PC-9 (cell line): Measurements from ENCODE around the gene FOXN3. TPM values are rescaled to one million over a fixed set of nuclear protein-coding genes. Genes with fewer than 3 reads are reported as not detected.

ENCODE experiments used
- BruUV-seq: library from RNA; stranded (reverse); fragments of 400-500 nt; replicated peaks from 2 replicates; lab custom pipeline; 2021; lab: Mats Ljungman, UMichigan
- CTCF ChIA-PET: fragments of 300-600 bp; sonication (Branson Sonifier 250); formaldehyde crosslinking; loops from one replicate; lab custom pipeline; 2022; ENCODE audit warnings: antibody characterized with exemption; lab: Charles Lee
- POLR2A ChIA-PET: fragments of 300-600 bp; sonication (Branson Sonifier 250); formaldehyde crosslinking; loops from one replicate; lab custom pipeline; 2022; ENCODE audit warnings: antibody characterized with exemption; ENCODE audit not compliant: unreplicated experiment; lab: Charles Lee
- DNase-seq, 2 experiments: peaks; one replicate each; pipeline versions ENCODE4 v3.0.0 to v3.0.0-alpha.2; 2015 to 2022; ENCODE audit warnings: mixed read lengths in 1 of 2
- H2AFZ ChIP-seq: fragments of 200-600 bp; sonication (generic); 2 replicates; pipeline ENCODE4 v1.8.1; 2017; ENCODE audit warnings: antibody characterized with exemption
- H3F3A ChIP-seq: fragments of 200-600 bp; sonication (generic); 2 replicates; pipeline ENCODE4 v1.8.1; 2017; ENCODE audit warnings: antibody characterized with exemption, mild to moderate bottlenecking, low read depth; ENCODE audit not compliant: insufficient read depth
- H3K27ac ChIP-seq: fragments of 200-600 bp; sonication (generic); 2 replicates; pipeline ENCODE4 v1.6.1; 2016; ENCODE audit warnings: mixed run types
- H3K27me3 ChIP-seq: fragments of 200-600 bp; sonication (generic); 2 replicates; pipeline ENCODE4 v1.6.1; 2016; ENCODE audit warnings: low read depth, mixed run types; ENCODE audit not compliant: insufficient read depth
- H3K36me3 ChIP-seq: fragments of 200-600 bp; sonication (generic); 2 replicates; pipeline ENCODE4 v1.6.1; 2016; ENCODE audit warnings: low read depth, mixed run types
- H3K4me1 ChIP-seq: fragments of 200-600 bp; sonication (generic); replicated peaks from 2 replicates; pipeline ENCODE4 v1.6.1; 2016; ENCODE audit warnings: mixed run types; ENCODE audit not compliant: insufficient read depth
- H3K4me2 ChIP-seq: fragments of 200-600 bp; sonication (generic); 2 replicates; pipeline ENCODE4 v1.6.1; 2017; ENCODE audit warnings: mixed run types
- H3K4me3 ChIP-seq: fragments of 200-600 bp; sonication (generic); 2 replicates; pipeline ENCODE4 v1.6.1; 2016; ENCODE audit warnings: mixed run types
- H3K79me2 ChIP-seq: fragments of 200-600 bp; sonication (generic); 2 replicates; pipeline ENCODE4 v1.6.1; 2017; ENCODE audit warnings: low read depth, mixed run types
- H3K9me2 ChIP-seq: fragments of 200-600 bp; sonication (generic); 2 replicates; pipeline ENCODE4 v1.8.1; 2017; ENCODE audit warnings: mild to moderate bottlenecking; ENCODE audit not compliant: insufficient read depth
- H3K9me3 ChIP-seq: fragments of 200-600 bp; sonication (generic); 2 replicates; pipeline ENCODE4 v1.8.1; 2016; ENCODE audit warnings: low read depth; ENCODE audit not compliant: insufficient read depth
- H4K20me1 ChIP-seq: fragments of 200-600 bp; sonication (generic); 2 replicates; pipeline ENCODE4 v1.8.1; 2017; ENCODE audit not compliant: insufficient read depth
- CTCF ChIP-seq: fragments of 200-600 bp; sonication (generic); conservative IDR thresholded peaks from 2 replicates; pipeline ENCODE4 v1.6.1; 2017; ENCODE audit warnings: mixed run types, antibody characterized with exemption, mild to moderate bottlenecking, moderate library complexity
- EZH2 ChIP-seq: fragments of 200-600 bp; sonication (generic); IDR thresholded peaks from 2 replicates; pipeline ENCODE4 v1.8.0; 2017; ENCODE audit warnings: antibody characterized with exemption, low read depth
- intact Hi-C: fragments of 100-400 bp; cut with micrococcal nuclease; formaldehyde crosslinking; loops from one replicate; pipeline ENCODE4 v1.10.0; 2022; ENCODE audit not compliant: unreplicated experiment
- total RNA-seq: library from RNA; stranded (reverse); gene quantifications from 2 replicates; pipeline ENCODE4 v1.2.3, GENCODE V29; 2021

Gene FOXN3
- total RNA-seq, 1 experiment from 2014 or later, result 4.2 TPM

- no peak overlapping the region for H2AFZ ChIP-seq
- intact Hi-C loops, result no loop called here
- no peak overlapping the region for H3K27ac ChIP-seq
- no peaks in the 10 kb centered on the region for H3K36me3 ChIP-seq
- H3K4me3 ChIP-seq, result no peak overlapping the region
- peaks cover 22% of the 10 kb centered on the region for H3K27me3 ChIP-seq
- ChIA-PET CTCF (no interaction called here), POLR2A (no interaction called here)
- H3K4me1 ChIP-seq, result no peaks in the 10 kb centered on the region
- no peaks in the 10 kb centered on the region for H3K79me2 ChIP-seq
- BruUV-seq, result no TSS peak
- H4K20me1 ChIP-seq, result no peaks in the 10 kb centered on the region
- no peaks in the 10 kb centered on the region for H3K9me2 ChIP-seq
- no peak overlapping the region for H3K4me2 ChIP-seq
- H3K9me3 ChIP-seq, result no peaks in the 10 kb centered on the region
- no peaks in the 10 kb centered on the region for H3F3A ChIP-seq
- no peak for DNase-seq
- TF ChIP-seq EZH2 (no peak), CTCF (no peak)
These were observed 149.9 kb downstream of the FOXN3 start for GRCh38 chr14:89267163-89267562.

GRCh38 chr14:89266754-89267153 is 150.3 kb downstream of the FOXN3 start:
- CTCF ChIA-PET, result no interaction called here
- H3K9me3 ChIP-seq, result no peaks in the 10 kb centered on the region
- no peaks in the 10 kb centered on the region for H3K79me2 ChIP-seq
- no peak for DNase-seq
- TF ChIP-seq CTCF (no peak), EZH2 (no peak)
- no peaks in the 10 kb centered on the region for H3K9me2 ChIP-seq
- BruUV-seq, result no TSS peak
- POLR2A ChIA-PET, result no interaction called here
- no peaks in the 10 kb centered on the region for H3F3A ChIP-seq
- H3K4me2 ChIP-seq, result no peak overlapping the region
- H3K4me1 ChIP-seq, result no peaks in the 10 kb centered on the region
- peaks cover 23% of the 10 kb centered on the region for H3K27me3 ChIP-seq
- intact Hi-C loops, result no loop called here
- H4K20me1 ChIP-seq, result no peaks in the 10 kb centered on the region
- no peak overlapping the region for H2AFZ ChIP-seq
- H3K4me3 ChIP-seq, result no peak overlapping the region
- H3K27ac ChIP-seq, result no peak overlapping the region
- H3K36me3 ChIP-seq, result no peaks in the 10 kb centered on the region

GRCh38 chr14:89265234-89265633 is 151.8 kb downstream of the FOXN3 start:
- intact Hi-C loops, result no loop called here
- Histone ChIP-seq H3K4me2 (no peak overlapping the region), H3K4me3 (no peak overlapping the region), H3K4me1 (no peaks in the 10 kb centered on the region), H3K27me3 (peaks cover 29% of the 10 kb centered on the region), H3K27ac (no peak overlapping the region), H3K79me2 (no peaks in the 10 kb centered on the region), H3K36me3 (no peaks in the 10 kb centered on the region), H2AFZ (no peak overlapping the region), H3K9me2 (no peaks in the 10 kb centered on the region), H3F3A (no peaks in the 10 kb centered on the region), H3K9me3 (no peaks in the 10 kb centered on the region), H4K20me1 (no peaks in the 10 kb centered on the region)
- CTCF ChIA-PET, result no interaction called here
- DNase-seq, result no peak
- no TSS peak for BruUV-seq
- TF ChIP-seq EZH2, result no peak
- POLR2A ChIA-PET, result no interaction called here

- intact Hi-C loops, result no loop called here
- Histone ChIP-seq H3K9me3 (no peaks in the 10 kb centered on the region), H4K20me1 (no peaks in the 10 kb centered on the region), H3K27me3 (peaks cover 29% of the 10 kb centered on the region; the same call in 1 of the 2 replicates), H3K9me2 (no peaks in the 10 kb centered on the region), H3K4me2 (no peak overlapping the region), H3K36me3 (no peaks in the 10 kb centered on the region), H3K79me2 (no peaks in the 10 kb centered on the region), H2AFZ (no peak overlapping the region), H3K27ac (no peak overlapping the region), H3F3A (no peaks in the 10 kb centered on the region), H3K4me1 (no peaks in the 10 kb centered on the region), H3K4me3 (no peak overlapping the region)
- DNase-seq, result no peak
- POLR2A ChIA-PET, result no interaction called here
- no peak for TF ChIP-seq EZH2
- TF ChIP-seq CTCF, result no peak
- BruUV-seq, result no TSS peak
- CTCF ChIA-PET, result no interaction called here
These were observed 152.7 kb downstream of the FOXN3 start for GRCh38 chr14:89264196-89264800.
